Stimulated activated naive CD8-positive, alpha-beta T cell treated with anti-CD3 and anti-CD28 coated beads, Interleukin-15, Interleukin-2, amounts not matched to agents 100 U/mL and 50 U/mL, for 24 hours (primary cell): ENCODE data around the gene HLA-DMB.

Experiments used
- ATAC-seq: fragments of 150-1000 bp; cut with Tn5 transposase; one replicate; pipeline ENCODE4 v1.10.0; 2021
- DNase-seq: peaks from one replicate; pipeline ENCODE4 v3.0.0; 2021

HLA-DMB gene

GRCh38 chr6:32940656-32941213 lies at the start of gene HLA-DMB:
TSS of gene HLA-DMB (minus strand) at chr6:32941028. CDS start at chr6:32940807, 221 bp downstream.
- ATAC-seq: peak; percentile 81
- DNase-seq: peak; percentile 47

DNA sequence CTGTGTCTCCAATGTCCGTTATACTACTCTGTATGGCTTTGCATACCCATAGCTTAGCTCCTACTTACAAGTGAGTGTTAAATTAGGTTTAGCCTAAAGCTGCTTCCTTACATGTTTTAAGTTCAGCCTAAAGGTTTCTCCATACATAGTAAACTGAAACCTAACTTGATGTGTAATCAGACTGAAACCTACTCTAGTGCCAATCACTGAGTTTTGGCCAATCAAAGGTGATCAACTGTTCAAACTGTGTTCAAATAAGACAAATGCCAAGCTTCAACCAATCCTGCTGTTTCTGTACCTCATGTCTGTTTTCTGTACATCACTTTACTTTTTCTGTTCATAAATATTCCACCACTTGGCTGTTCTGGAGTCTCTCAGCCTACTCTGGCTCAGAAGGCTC lies 48.5 kb upstream of the HLA-DMB start:
- ATAC-seq (peak; percentile 25), DNase-seq (no peak)

GRCh38 chr6:32984622-32985389 lies 44.0 kb upstream of the HLA-DMB start:
- DNase-seq (peak; percentile 93), ATAC-seq (peak; percentile 88)

GRCh38 chr6:32983964-32984621 lies 43.3 kb upstream of the HLA-DMB start:
- no peak for DNase-seq
- ATAC-seq: peak; percentile 6

- DNase-seq (no peak), ATAC-seq (no peak)
Observed at GRCh38 chr6:32983493-32983848, 42.6 kb upstream of the HLA-DMB start.

DNA sequence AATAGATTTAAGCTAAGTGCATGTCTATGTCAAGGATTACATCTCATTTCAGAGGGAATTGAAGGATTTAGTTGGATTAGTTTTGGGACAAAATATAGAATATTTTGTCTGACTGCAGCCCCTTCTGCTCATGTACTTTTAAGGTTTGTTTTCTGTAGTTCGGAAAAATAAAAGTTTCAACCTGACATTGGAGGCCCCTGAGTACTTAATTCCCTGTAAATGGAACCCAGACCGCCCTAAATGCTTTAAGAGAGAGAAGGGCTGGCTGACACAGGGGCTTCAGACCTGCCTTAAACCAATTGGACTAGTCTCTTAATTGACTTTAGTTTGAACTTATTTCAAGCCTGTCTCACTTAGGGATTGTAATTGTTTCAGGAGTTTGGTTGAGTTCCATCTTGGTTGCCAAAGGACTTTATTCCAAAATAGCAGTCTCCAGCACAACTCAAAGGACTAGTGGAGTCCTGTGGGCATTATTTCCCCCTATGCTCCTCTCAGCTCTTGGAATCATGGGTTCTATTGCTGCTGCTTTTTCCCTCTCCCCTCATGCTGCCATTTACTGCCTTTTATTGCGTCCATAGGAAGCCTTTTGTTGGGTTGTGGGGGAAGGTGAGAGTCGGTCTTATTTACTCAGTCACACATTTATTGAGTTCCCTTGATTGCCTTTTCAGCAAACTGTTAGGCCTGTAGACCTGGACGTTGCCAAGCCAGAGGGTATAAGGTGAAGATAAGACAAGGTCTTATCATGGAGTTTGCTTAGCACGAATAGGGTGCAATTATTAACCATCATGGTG lies 42.1 kb upstream of the HLA-DMB start:
- no peak for ATAC-seq
- DNase-seq: no peak

DNA sequence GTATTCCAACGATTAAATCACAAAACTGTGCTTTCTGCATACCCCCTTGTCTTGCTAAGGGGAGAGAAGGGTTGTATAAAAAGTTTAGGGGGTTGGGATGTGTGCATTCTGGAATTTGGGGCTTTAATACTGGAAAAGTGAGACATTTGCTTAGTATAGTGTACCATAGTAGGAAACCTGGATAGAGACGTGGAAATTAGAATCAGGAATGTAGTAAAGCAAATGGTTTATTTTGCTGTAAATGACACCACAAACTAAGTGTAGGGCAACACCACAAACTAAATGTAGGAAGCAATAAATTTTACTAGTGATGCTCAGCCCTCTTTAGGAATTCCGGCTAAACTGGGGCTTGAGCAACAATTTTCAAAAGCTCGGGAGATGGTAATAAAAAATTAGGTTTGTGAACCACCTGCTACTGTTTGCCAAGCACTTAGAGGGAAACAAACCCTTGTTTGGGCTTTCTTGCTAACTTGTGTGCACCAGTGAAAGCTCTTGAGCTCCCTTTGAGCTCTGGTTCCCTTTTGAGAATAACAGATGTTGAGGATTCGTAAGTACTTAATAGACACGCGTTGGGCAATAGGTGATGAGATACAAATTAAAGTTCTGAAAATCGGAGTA lies 41.4 kb upstream of the HLA-DMB start:
- ATAC-seq (no peak), DNase-seq (no peak)

GRCh38 chr6:32980488-32981038 lies 39.7 kb upstream of the HLA-DMB start:
- ATAC-seq (no peak), DNase-seq (no peak)

GRCh38 chr6:32979720-32980487 lies 39.1 kb upstream of the HLA-DMB start:
- ATAC-seq (no peak), DNase-seq (no peak)

GRCh38 chr6:32977953-32978324 lies 37.1 kb upstream of the HLA-DMB start:
- DNase-seq: no peak
- ATAC-seq: no peak

GRCh38 chr6:32977272-32977952 lies 36.6 kb upstream of the HLA-DMB start:
- no peak for ATAC-seq
- no peak for DNase-seq

GRCh38 chr6:32976334-32977069 lies 35.7 kb upstream of the HLA-DMB start:
- DNase-seq: no peak
- no peak for ATAC-seq

DNA sequence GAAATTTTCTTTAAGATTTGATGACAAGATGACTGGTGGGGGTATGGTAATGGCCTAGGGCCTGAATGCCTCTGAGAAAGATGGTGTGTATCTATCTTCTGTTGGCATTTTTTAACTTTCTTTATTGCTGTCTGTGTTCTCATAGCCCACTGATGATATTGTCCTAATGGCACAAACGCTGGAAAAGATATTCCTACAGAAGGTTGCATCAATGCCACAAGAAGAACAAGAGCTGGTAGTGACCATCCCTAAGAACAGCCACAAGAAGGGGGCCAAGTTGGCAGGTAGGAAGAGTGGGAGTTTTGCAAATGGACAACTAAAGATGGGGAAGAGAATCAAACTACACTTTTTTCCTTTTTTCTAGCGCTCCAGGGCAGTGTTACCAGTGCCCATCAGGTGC lies 35.1 kb upstream of the HLA-DMB start:
- DNase-seq (no peak), ATAC-seq (no peak)

GRCh38 chr6:32974541-32975308 lies 33.9 kb upstream of the HLA-DMB start:
- DNase-seq: no peak
- ATAC-seq: no peak

GRCh38 chr6:32974016-32974333 lies 33.1 kb upstream of the HLA-DMB start:
- no peak for ATAC-seq
- no peak for DNase-seq

DNA sequence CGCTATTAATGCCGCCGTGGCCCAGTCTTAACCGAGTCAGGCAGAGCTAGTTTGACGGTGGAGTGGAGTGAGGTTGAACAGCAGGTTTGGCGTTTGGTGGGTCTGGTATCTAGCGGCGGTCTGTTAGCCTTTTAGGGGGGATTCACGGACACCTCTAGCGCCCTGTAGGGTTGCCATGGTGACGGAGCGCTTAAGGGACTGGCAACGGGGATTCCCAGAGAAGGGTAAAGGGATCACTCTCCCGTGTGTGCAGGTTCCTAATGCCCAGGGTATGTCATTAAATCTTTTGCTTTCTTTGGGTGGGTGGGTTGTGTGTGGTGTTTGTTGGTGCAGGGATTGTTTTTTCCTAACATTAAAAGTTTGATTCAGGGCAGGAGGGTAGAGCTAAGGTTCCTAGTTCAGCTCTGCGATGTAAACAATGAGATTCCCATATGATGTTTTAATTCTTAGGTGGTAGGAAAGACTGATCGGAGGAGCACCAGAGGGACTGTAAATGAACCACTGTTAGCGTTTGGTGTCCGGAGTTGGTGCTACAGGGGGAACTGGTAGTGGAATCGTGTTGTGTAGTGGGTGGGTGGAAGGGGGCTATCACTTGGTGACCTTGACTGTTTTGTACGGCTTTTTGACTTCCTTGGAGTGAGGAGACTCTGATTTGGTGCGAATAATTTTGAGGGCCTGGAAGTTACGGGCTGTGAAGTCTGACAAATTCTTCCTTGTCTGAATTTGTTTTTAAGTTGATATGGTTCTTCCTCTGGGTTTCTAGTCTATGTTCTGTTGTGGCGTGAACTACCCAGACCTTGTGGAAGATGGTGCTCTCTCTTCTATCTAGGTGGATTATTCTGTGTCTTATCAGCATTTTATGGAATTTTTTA lies 32.6 kb upstream of the HLA-DMB start:
- ATAC-seq: no peak
- DNase-seq: peak; percentile 61

DNA sequence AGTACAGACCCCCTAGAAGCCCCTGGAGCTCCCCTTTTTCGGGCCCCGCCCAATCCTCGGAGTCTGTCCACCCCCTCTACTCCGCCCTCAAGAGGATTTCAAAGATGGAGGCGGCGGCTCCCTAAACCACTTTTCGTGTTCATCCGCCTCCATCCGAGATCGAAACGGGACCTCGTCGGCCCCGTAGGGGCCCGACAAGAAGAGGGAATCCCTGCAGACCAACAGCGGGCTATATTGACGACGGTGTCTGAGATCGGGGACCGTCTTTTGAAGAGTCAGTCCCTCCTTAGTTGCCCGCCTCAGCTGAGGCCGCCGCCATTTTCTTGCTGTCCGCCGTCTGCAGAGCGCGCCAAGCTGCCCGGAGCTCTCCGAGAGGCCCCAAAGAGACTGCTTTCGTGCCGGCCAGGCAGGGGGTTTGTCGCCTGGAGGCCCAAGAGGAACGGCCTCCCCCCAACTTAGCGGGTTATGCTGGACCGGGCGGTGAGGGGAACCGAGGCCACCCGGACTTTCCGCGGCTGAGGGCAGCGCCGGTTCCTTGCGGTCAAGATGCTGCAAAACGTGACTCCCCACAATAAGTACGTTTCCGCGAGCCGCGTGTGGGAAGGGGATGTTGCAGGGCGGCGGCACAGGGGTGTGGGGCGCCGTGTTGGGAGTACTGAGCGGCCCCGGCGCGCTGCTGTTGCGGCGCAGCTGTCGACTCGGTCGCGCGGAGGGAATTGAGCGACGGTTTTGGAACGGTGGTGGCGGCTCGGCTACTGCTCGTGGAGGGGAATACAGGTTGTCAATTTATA lies 31.7 kb upstream of the HLA-DMB start:
- DNase-seq: peak; percentile 70
- peak; percentile 11 for ATAC-seq
